GM20000 (cell line): ENCODE results near the gene COL6A2.
"Not testable (repeated sequence)": the region's sequence is repeated elsewhere in the genome, so short reads cannot be mapped to it uniquely, and the experiment has no call there.

Experiments
- DNase-seq: peaks from one replicate; pipeline ENCODE4 v3.0.0; 2012; ENCODE audit warnings: low spot score
- TF ChIP-seq, protein P1 (sequence below): IDR thresholded peaks from 2 replicates; pipeline ENCODE4 v1.5.1; 2012; ENCODE audit warnings: mild to moderate bottlenecking, control low read depth; ENCODE audit errors: extremely low read depth, missing control alignments

The COL6A2 gene

DNA sequence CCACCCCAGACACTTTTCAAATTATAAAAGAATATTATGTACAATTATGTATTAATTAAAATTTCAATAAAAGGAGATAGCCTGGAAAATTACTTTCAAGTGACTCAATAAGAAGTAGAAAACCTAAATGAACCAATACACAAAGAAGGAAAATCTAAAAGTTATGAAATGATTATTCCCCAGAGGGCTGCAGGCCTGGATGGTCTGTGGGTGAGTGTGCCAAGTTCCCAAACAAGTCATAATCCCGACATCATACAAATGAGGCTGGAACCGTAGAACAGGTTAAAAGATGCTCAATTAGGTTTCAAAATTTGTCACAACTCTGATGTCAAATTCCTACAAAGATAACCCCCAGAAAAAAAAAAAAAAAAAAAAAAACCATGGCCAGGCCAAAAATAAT, 73.7 kb downstream of the COL6A2 start:
- DNase-seq = no peak
- TF ChIP-seq, protein P1, sequence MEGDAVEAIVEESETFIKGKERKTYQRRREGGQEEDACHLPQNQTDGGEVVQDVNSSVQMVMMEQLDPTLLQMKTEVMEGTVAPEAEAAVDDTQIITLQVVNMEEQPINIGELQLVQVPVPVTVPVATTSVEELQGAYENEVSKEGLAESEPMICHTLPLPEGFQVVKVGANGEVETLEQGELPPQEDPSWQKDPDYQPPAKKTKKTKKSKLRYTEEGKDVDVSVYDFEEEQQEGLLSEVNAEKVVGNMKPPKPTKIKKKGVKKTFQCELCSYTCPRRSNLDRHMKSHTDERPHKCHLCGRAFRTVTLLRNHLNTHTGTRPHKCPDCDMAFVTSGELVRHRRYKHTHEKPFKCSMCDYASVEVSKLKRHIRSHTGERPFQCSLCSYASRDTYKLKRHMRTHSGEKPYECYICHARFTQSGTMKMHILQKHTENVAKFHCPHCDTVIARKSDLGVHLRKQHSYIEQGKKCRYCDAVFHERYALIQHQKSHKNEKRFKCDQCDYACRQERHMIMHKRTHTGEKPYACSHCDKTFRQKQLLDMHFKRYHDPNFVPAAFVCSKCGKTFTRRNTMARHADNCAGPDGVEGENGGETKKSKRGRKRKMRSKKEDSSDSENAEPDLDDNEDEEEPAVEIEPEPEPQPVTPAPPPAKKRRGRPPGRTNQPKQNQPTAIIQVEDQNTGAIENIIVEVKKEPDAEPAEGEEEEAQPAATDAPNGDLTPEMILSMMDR = no peak

DNA sequence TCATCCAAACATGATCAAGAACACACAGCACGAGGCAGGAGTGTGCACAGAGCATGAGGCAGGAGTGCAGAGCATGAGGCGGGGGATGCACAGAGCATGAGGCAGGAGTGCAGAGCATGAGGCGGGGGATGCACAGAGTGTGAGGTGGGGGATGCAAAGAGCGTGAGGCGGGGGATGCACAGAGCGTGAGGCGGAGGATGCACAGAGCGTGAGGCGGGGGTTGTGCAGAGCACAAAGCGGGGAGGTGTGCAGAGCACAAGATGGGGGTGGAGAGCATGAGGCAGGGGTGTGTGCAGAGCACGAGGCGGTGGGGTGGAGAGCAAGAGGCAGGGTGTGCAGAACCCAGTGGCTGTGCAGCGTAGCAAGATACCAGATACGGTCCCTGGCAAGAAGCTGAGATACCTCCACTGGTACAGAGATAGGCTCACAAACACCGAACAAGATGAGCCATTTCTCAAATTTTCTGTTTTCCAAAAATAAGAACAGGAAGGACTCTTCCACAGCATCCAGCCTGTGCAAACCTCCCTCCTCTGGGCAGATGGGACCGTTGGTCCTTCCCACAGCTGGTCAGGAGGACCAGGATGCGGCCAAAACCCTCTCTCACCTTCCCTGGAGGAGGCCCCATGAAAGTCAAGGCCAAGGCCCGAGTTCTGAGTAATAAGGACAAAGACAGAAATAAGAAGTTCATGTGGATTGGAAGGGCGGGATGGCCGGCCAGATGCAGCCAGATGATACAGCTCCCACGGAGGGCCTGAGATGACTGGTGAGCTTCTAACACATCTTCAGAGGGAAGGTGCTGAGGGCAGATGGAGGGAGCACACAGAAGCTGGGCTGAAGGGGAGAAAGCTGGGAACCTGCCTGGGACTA, 74.3 kb downstream of the COL6A2 start:
- TF ChIP-seq, protein P1 = no peak
- DNase-seq = peak; percentile 27

DNA sequence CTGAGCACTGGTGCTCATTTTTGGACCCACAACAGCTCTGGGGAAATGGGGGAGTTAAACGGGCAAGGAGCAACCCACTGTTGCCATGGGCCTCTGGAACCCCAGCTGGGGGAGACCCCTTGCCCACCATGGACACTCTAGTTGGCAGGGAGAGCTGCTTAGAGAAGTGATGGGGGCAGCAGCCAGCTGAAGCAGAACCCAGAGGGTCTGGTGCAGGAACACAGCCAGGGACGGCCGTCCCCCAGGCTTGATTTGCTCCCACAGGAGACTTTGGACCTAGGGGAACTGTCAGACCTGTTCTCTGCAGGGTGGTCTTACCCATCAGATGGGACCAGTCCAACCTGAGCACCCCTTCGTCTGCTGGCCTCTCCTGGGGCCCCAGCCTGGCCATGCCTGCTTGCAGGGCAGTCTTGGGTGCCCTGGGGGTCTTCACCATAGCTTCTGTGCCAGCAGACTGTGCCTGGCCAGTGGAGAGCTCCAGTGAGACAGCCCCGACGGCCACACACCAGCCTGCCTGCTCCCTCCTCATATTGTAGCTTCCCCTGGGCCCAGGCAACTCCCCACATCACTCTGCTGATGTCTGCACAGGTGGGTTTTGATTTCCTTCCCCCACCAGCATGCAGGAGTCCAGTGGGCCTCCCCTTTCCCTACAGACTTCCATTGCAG, 75.1 kb downstream of the COL6A2 start:
- TF ChIP-seq, protein P1 = no peak
- no peak for DNase-seq

DNA sequence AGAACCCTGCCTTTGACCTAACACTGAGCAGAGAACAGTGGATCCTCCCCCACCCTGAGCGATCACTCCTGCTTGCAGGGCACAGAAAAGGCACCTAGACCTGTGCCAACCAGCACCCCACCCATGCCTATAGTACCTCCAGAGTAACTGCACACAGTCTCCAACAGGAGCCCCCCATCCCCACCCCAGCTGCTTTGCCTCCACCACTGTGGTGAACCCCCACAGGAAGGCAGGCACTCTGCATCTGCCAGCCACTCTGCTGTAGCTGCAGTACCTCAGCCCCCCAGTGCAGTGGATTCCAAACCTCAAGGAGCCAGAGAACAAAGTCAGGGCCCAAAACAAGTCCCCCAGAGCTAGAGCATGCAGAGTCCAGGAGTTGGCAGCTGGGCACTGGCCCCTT, 75.7 kb downstream of the COL6A2 start:
- DNase-seq = no peak
- TF ChIP-seq, protein P1 = no peak

DNA sequence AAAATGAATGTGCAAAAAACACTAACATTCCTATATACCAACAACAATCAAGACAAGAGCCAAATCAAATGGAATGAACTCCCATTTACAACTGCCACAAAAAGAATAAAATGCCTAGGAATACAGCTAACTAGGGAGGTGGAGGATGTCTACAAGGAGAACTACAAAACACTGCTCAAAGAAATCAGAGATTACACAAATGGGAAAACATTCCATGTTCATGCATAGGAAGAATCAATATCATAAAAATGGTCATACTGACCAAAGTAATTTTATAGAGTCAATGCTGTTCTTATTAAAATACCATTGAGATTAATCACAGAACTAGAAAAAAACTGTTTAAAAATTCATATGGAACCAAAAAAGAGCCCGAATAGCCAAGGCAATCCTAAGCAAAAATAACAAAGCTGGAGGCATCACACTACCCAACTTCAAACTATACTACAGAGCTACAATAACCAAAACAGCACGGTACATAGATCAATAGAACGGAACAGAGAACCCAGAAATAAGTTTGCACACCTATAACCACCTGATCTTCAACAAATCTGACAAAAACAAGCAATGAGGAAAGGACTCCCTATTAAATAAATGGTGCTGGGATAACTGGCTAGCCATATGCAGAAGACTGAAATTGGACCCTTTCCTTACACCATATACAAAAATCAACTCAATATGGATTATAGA, 78.7 kb downstream of the COL6A2 start:
- DNase-seq = not testable (repeated sequence)

DNA sequence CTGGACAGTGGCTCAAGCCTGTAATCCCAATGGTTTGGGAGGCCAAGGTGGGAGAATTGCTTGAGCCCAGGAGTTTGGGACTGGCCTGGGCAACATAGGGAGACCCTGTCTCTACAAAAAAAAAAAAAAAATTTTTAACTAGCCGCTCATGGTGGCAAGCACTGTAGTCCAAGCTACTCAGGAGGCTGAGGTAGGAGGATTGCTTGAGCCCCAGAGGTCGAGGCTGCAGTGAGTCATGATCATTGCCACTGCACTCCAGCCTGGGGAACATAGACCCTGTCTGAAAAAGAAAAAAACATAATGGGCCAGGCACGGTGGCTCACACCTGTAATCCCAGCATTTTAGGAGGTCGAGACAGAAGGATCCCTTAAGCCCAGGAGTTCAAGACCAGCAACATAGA, 81.0 kb downstream of the COL6A2 start:
- no peak for DNase-seq

More for the DNA sequence above, 81.0 kb downstream of the COL6A2 start:
- TF ChIP-seq, protein P1 = no peak
